ENCODE data around the gene FSHR. TPM values are rescaled to one million over a fixed set of nuclear protein-coding genes. Genes with fewer than 3 reads are reported as not detected.

Gene FSHR
- total RNA-seq, 1 experiment from 2014 or later, result not detected

DNA sequence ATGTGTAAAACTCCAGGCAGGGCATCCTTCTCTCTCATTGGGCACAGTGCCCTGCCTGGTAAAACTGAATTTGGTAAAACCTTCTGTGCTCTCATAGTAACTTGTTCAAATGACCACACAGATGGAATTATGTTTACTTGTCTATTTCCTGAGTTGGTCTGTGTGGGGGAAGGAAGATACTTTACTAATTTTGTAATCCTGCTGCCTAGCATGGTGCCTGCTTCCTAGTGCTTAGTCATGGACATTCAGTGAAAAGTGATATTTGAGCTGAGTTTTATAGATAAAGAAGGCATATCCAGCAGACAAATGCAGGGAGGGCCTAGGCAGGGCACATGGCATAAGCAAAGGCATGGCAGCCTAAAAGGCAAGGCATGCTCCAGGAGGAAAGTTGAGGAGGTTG lies 199.4 kb downstream of the FSHR start:
- no peak overlapping the region for H2AFZ ChIP-seq
- no peaks in the 10 kb centered on the region for H3K9me2 ChIP-seq (ENCODE audit: insufficient read depth)
- TF ChIP-seq, protein P1, sequence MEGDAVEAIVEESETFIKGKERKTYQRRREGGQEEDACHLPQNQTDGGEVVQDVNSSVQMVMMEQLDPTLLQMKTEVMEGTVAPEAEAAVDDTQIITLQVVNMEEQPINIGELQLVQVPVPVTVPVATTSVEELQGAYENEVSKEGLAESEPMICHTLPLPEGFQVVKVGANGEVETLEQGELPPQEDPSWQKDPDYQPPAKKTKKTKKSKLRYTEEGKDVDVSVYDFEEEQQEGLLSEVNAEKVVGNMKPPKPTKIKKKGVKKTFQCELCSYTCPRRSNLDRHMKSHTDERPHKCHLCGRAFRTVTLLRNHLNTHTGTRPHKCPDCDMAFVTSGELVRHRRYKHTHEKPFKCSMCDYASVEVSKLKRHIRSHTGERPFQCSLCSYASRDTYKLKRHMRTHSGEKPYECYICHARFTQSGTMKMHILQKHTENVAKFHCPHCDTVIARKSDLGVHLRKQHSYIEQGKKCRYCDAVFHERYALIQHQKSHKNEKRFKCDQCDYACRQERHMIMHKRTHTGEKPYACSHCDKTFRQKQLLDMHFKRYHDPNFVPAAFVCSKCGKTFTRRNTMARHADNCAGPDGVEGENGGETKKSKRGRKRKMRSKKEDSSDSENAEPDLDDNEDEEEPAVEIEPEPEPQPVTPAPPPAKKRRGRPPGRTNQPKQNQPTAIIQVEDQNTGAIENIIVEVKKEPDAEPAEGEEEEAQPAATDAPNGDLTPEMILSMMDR (conservative IDR thresholded peaks at IDR 0.05), result no peak
- no peak for TF ChIP-seq EZH2 (IDR thresholded peaks at IDR 0.05; ENCODE audit: low read depth)
- intact Hi-C loops (cut with micrococcal nuclease; ENCODE audit: unreplicated experiment), result no loop called here
- ChIA-PET POLR2A (ENCODE audit: unreplicated experiment) (no interaction called here), CTCF (interaction anchor here (0.6 kb wide), 1 partner anchor 178 kb away, joined by 9 read pairs; no protein-coding TSS in a partner anchor)
- H3K9me3 ChIP-seq (ENCODE audit: insufficient read depth, low read depth), result no peaks in the 10 kb centered on the region
- H3K27me3 ChIP-seq (ENCODE audit: insufficient read depth, low read depth), result no peaks in the 10 kb centered on the region
- BruUV-seq (replicated peaks), result no TSS peak
- no peaks in the 10 kb centered on the region for H3K36me3 ChIP-seq (ENCODE audit: low read depth)
- no peaks in the 10 kb centered on the region for H4K20me1 ChIP-seq (ENCODE audit: insufficient read depth)
- H3K4me2 ChIP-seq, result no peak overlapping the region
- H3F3A ChIP-seq (ENCODE audit: insufficient read depth, low read depth), result no peaks in the 10 kb centered on the region
- H3K4me1 ChIP-seq (replicated peaks; ENCODE audit: insufficient read depth), result no peaks in the 10 kb centered on the region
- H3K4me3 ChIP-seq, result no peak overlapping the region
- no peak for DNase-seq
- no peaks in the 10 kb centered on the region for H3K79me2 ChIP-seq (ENCODE audit: low read depth)
- no peak overlapping the region for H3K27ac ChIP-seq

DNA sequence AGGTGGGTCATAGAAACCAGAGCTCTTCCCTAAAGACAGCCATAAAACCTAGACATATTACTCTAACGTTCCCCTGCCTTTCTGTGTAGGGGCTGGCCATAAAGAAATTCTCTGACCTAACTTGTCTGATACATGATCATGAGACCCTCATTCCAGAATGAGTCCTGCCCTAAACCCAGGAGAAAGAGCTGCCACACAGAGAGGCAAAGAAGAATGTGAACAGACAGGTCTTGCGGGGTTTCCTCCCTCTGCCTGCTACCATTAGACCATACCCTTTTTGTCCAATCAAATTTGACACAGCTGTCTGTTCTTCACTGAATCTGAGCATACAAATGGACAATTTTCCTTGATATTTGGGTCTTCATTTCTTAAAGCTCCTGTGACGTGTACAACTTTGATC lies 200.0 kb downstream of the FSHR start:
- POLR2A ChIA-PET (ENCODE audit: unreplicated experiment), result no interaction called here
- TF ChIP-seq EZH2 (IDR thresholded peaks at IDR 0.05; ENCODE audit: low read depth), result no peak
- TF ChIP-seq, protein P1 (conservative IDR thresholded peaks at IDR 0.05), result no peak
- intact Hi-C loops (cut with micrococcal nuclease; ENCODE audit: unreplicated experiment), result no loop called here

DNA sequence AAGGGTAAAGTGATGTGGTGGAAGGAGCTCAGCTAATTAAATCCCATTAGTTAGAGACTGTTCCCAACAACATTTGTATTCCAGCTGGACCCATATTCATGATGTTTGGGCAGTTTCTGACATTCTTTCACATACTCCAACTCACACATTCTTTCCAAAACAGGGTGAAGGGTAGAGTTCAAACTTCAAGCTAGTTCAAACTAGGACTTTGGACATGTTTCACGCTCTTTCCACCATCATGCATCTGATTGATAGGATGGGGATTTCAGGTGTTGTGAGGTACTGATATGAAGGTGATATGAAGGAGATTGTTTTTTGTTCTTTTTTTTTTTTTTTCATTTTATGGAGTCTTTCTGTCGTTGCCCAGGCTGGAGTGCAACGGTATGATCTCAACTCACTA lies 201.7 kb downstream of the FSHR start:
- H3K4me3 ChIP-seq, result no peak overlapping the region
- BruUV-seq (replicated peaks), result no TSS peak
- TF ChIP-seq, protein P1 (conservative IDR thresholded peaks at IDR 0.05), result no peak
- TF ChIP-seq EZH2 (IDR thresholded peaks at IDR 0.05; ENCODE audit: low read depth), result no peak
- H3K27ac ChIP-seq, result no peak overlapping the region
- H3K79me2 ChIP-seq (ENCODE audit: low read depth), result no peaks in the 10 kb centered on the region
- H4K20me1 ChIP-seq (ENCODE audit: insufficient read depth), result no peaks in the 10 kb centered on the region
- no peak overlapping the region for H2AFZ ChIP-seq
- H3K4me2 ChIP-seq, result no peak overlapping the region
- no peaks in the 10 kb centered on the region for H3K9me2 ChIP-seq (ENCODE audit: insufficient read depth)
- H3K9me3 ChIP-seq (ENCODE audit: insufficient read depth, low read depth), result no peaks in the 10 kb centered on the region
- ChIA-PET CTCF (no interaction called here), POLR2A (ENCODE audit: unreplicated experiment) (no interaction called here)
- 0 out of 2 replicates have a peak, but pooled peaks cover 4% of the 10 kb centered on the region for H3K27me3 ChIP-seq (ENCODE audit: insufficient read depth, low read depth)
- H3K4me1 ChIP-seq (replicated peaks; ENCODE audit: insufficient read depth), result no peaks in the 10 kb centered on the region
- no peaks in the 10 kb centered on the region for H3K36me3 ChIP-seq (ENCODE audit: low read depth)
- no peak for DNase-seq
- intact Hi-C loops (cut with micrococcal nuclease; ENCODE audit: unreplicated experiment), result no loop called here
- H3F3A ChIP-seq (ENCODE audit: insufficient read depth, low read depth), result no peaks in the 10 kb centered on the region

More for the DNA sequence above, 200.0 kb downstream of the FSHR start:
- Histone ChIP-seq H3K27me3 (ENCODE audit: insufficient read depth, low read depth) (no peaks in the 10 kb centered on the region), H3K9me3 (ENCODE audit: insufficient read depth, low read depth) (no peaks in the 10 kb centered on the region), H3K4me2 (no peak overlapping the region), H3K36me3 (ENCODE audit: low read depth) (no peaks in the 10 kb centered on the region), H4K20me1 (ENCODE audit: insufficient read depth) (no peaks in the 10 kb centered on the region), H3K4me1 (replicated peaks; ENCODE audit: insufficient read depth) (no peaks in the 10 kb centered on the region), H3F3A (ENCODE audit: insufficient read depth, low read depth) (no peaks in the 10 kb centered on the region), H3K4me3 (no peak overlapping the region), H2AFZ (no peak overlapping the region), H3K27ac (no peak overlapping the region), H3K79me2 (ENCODE audit: low read depth) (no peaks in the 10 kb centered on the region), H3K9me2 (ENCODE audit: insufficient read depth) (no peaks in the 10 kb centered on the region)
- no peak for DNase-seq
- CTCF ChIA-PET, result interaction anchor here (0.6 kb wide), 1 partner anchor 177 kb away, joined by 9 read pairs; no protein-coding TSS in a partner anchor
- no TSS peak for BruUV-seq (replicated peaks)

All from PC-9 (cell line).